ENCODE data around the gene RTN4RL2.

DNA sequence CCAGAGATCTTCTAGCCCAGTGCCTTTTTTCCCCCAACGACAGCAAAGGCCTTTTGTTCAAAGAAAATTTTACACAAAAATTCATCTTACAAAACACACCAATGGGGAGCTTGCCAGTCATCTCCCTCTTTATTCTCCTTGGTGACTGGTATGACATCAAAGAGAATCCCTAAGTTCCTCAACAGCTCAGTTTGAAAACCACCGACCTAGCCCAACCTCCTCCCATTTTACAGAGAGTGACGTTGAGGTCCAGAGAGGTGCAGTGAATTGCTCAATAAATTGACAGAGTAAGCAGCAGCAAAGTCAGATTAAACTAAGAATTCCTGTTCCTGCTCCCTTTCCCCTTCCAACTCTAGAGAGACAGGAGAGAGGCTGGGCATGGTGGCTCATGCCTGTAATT, 41.2 kb upstream of the RTN4RL2 start:
- TF ChIP-seq, protein P1, sequence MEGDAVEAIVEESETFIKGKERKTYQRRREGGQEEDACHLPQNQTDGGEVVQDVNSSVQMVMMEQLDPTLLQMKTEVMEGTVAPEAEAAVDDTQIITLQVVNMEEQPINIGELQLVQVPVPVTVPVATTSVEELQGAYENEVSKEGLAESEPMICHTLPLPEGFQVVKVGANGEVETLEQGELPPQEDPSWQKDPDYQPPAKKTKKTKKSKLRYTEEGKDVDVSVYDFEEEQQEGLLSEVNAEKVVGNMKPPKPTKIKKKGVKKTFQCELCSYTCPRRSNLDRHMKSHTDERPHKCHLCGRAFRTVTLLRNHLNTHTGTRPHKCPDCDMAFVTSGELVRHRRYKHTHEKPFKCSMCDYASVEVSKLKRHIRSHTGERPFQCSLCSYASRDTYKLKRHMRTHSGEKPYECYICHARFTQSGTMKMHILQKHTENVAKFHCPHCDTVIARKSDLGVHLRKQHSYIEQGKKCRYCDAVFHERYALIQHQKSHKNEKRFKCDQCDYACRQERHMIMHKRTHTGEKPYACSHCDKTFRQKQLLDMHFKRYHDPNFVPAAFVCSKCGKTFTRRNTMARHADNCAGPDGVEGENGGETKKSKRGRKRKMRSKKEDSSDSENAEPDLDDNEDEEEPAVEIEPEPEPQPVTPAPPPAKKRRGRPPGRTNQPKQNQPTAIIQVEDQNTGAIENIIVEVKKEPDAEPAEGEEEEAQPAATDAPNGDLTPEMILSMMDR (conservative IDR thresholded peaks at IDR 0.05): no peak
- TF ChIP-seq EZH2 (IDR thresholded peaks at IDR 0.05; ENCODE audit: low read depth): no peak

Data from PC-9 (cell line).